IMR-90 (cell line): Measurements from ENCODE around the gene PKNOX1. TPM values are rescaled to one million over a fixed set of nuclear protein-coding genes. Genes with fewer than 3 reads are reported as not detected.

Source experiments
- ATAC-seq: fragments of 200-7000 bp; cut with Tn5 transposase; 2 replicates; pipeline ENCODE4 v1.9.1; 2020; ENCODE audit warnings: low read depth, mild to moderate bottlenecking, moderate library complexity
- BruUV-seq: library from RNA; stranded (reverse); fragments of 400-500 nt; replicated peaks from 2 replicates; lab custom pipeline; 2021; lab: Mats Ljungman, UMichigan
- CTCF ChIA-PET: fragments of 300-600 bp; formaldehyde crosslinking; extraction: SDS; loops from one replicate; lab custom pipeline; 2021; ENCODE audit warnings: antibody characterized with exemption; lab: Yijun Ruan, JAX
- POLR2A ChIA-PET: fragments of 300-600 bp; sonication (Branson Sonifier 250); formaldehyde crosslinking; loops from one replicate; lab custom pipeline; 2022; ENCODE audit warnings: antibody characterized with exemption; ENCODE audit not compliant: unreplicated experiment; lab: Charles Lee
- DNase-seq: peaks from one replicate; pipeline ENCODE4 v3.0.0; 2013
- H2AFZ ChIP-seq: replicated peaks from 2 replicates; pipeline ENCODE3; 2013; ENCODE audit warnings: low read length, mild to moderate bottlenecking; ENCODE audit not compliant: poor library complexity
- H2AK5ac ChIP-seq: 2 replicates; pipeline ENCODE4 v1.6.1; 2013; ENCODE audit warnings: low read depth, low read length, inconsistent platforms
- H2AK9ac ChIP-seq: replicated peaks from 2 replicates; pipeline ENCODE3; 2013; ENCODE audit warnings: mild to moderate bottlenecking, low read depth, low read length, moderate library complexity; ENCODE audit not compliant: poor library complexity
- H2BK120ac ChIP-seq: 2 replicates; pipeline ENCODE4 v1.6.1; 2013; ENCODE audit warnings: low read depth, low read length, inconsistent platforms
- H2BK15ac ChIP-seq: 3 replicates; pipeline ENCODE4 v1.6.1; 2013; ENCODE audit warnings: low read depth, low read length, inconsistent platforms
- H2BK20ac ChIP-seq: 2 replicates; pipeline ENCODE4 v1.6.1; 2013; ENCODE audit warnings: low read depth, mild to moderate bottlenecking, inconsistent platforms, low read length, moderate library complexity
- H2BK5ac ChIP-seq: 2 replicates; pipeline ENCODE4 v1.6.1; 2013; ENCODE audit warnings: mild to moderate bottlenecking, low read depth, low read length, inconsistent platforms; ENCODE audit not compliant: poor library complexity, severe bottlenecking
- H3K14ac ChIP-seq: replicated peaks from 2 replicates; pipeline ENCODE4 v1.6.1; 2013; ENCODE audit warnings: low read depth, low read length, inconsistent platforms
- H3K18ac ChIP-seq: 2 replicates; pipeline ENCODE4 v1.6.1; 2013; ENCODE audit warnings: low read depth, low read length, control low read depth
- H3K23ac ChIP-seq: 2 replicates; pipeline ENCODE4 v1.6.1; 2013; ENCODE audit warnings: low read depth, low read length, inconsistent platforms
- H3K27ac ChIP-seq: 2 replicates; pipeline ENCODE4 v1.5.1; 2013; ENCODE audit warnings: mild to moderate bottlenecking, control low read depth, low read length; ENCODE audit not compliant: insufficient read depth
- H3K27me3 ChIP-seq: 2 replicates; pipeline ENCODE4 v1.6.1; 2013; ENCODE audit warnings: low read length; ENCODE audit not compliant: control insufficient read depth, insufficient read depth
- H3K36me3 ChIP-seq: 2 replicates; pipeline ENCODE4 v1.6.1; 2013; ENCODE audit warnings: low read length, mixed read lengths; ENCODE audit not compliant: control insufficient read depth, insufficient read depth
- H3K4ac ChIP-seq: 2 replicates; pipeline ENCODE4 v1.6.1; 2013; ENCODE audit warnings: low read depth, low read length, inconsistent platforms
- H3K4me1 ChIP-seq: 2 replicates; pipeline ENCODE4 v1.6.1; 2013; ENCODE audit warnings: low read length, mixed read lengths; ENCODE audit not compliant: control insufficient read depth, insufficient read depth
- H3K4me2 ChIP-seq: 2 replicates; pipeline ENCODE4 v1.6.1; 2013; ENCODE audit warnings: low read depth, mild to moderate bottlenecking, control low read depth, low read length, moderate library complexity
- H3K4me3 ChIP-seq: 2 replicates; pipeline ENCODE4 v1.5.1; 2013; ENCODE audit warnings: low read depth, mild to moderate bottlenecking, control low read depth, low read length, moderate library complexity; ENCODE audit not compliant: insufficient read depth
- H3K56ac ChIP-seq: 2 replicates; pipeline ENCODE4 v1.6.1; 2013; ENCODE audit warnings: low read length, inconsistent platforms; ENCODE audit not compliant: insufficient read depth; ENCODE audit errors: extremely low read depth
- H3K79me1 ChIP-seq, 2 experiments: 2 replicates each; pipeline ENCODE4 v1.6.1; 2013; ENCODE audit warnings: low read length in 2 of 2, inconsistent platforms in 1 of 2, low read depth in 1 of 2
- H3K9ac ChIP-seq: 2 replicates; pipeline ENCODE4 v1.6.1; 2013; ENCODE audit warnings: low read depth, low read length, control low read depth
- H3K9me1 ChIP-seq: 2 replicates; pipeline ENCODE4 v1.6.1; 2013; ENCODE audit warnings: low read length, inconsistent platforms; ENCODE audit not compliant: insufficient read depth
- H3K9me3 ChIP-seq: 2 replicates; pipeline ENCODE4 v1.6.1; 2013; ENCODE audit warnings: low read length; ENCODE audit not compliant: control insufficient read depth, insufficient read depth
- H4K20me1 ChIP-seq: 2 replicates; pipeline ENCODE4 v1.6.1; 2013; ENCODE audit warnings: low read length, inconsistent platforms; ENCODE audit not compliant: insufficient read depth
- H4K5ac ChIP-seq: 2 replicates; pipeline ENCODE4 v1.6.1; 2013; ENCODE audit warnings: mild to moderate bottlenecking, low read depth, low read length, control low read depth
- H4K8ac ChIP-seq, 2 experiments: 2 replicates each; pipeline ENCODE4 v1.6.1; 2013; ENCODE audit warnings: low read depth in 2 of 2, low read length in 2 of 2, control low read depth in 1 of 2, inconsistent platforms in 1 of 2
- H4K91ac ChIP-seq: 2 replicates; pipeline ENCODE4 v1.6.1; 2013; ENCODE audit warnings: low read depth, low read length, inconsistent platforms; ENCODE audit not compliant: insufficient read depth
- BHLHE40 ChIP-seq: fragments of 150-350 bp; IDR thresholded peaks from 2 replicates; pipeline ENCODE4 v1.6.1; 2016; ENCODE audit warnings: mild to moderate bottlenecking, low read depth, low read length
- CEBPB ChIP-seq: IDR thresholded peaks from 2 replicates; pipeline ENCODE4 v1.6.1; 2012; ENCODE audit warnings: low read depth, low read length, improper control_type of control experiment
- CHD1 ChIP-seq: IDR thresholded peaks from 2 replicates; pipeline ENCODE4 v1.6.1; 2012; ENCODE audit warnings: low read depth, low read length, improper control_type of control experiment
- ELK1 ChIP-seq: fragments of 150-350 bp; IDR thresholded peaks from 2 replicates; pipeline ENCODE4 v1.6.1; 2016; ENCODE audit warnings: low read depth, mild to moderate bottlenecking, low read length, moderate library complexity, borderline replicate concordance
- FOS ChIP-seq: fragments of 150-350 bp; IDR thresholded peaks from 2 replicates; pipeline ENCODE4 v1.6.1; 2016; ENCODE audit warnings: low read depth, low read length
- MAFK ChIP-seq: IDR thresholded peaks from 2 replicates; pipeline ENCODE4 v1.6.1; 2012; ENCODE audit warnings: low read depth, low read length, improper control_type of control experiment
- MAZ ChIP-seq: IDR thresholded peaks from 2 replicates; pipeline ENCODE4 v1.6.1; 2012; ENCODE audit warnings: low read depth, mild to moderate bottlenecking, low read length, improper control_type of control experiment, moderate library complexity, borderline replicate concordance
- MXI1 ChIP-seq: IDR thresholded peaks from 2 replicates; pipeline ENCODE4 v1.6.1; 2012; ENCODE audit warnings: low read depth, mild to moderate bottlenecking, low read length, moderate library complexity, borderline replicate concordance
- NFE2L2 ChIP-seq: fragments of 150-350 bp; IDR thresholded peaks from 2 replicates; pipeline ENCODE4 v1.6.1; 2016; ENCODE audit warnings: low read depth, mild to moderate bottlenecking, low read length
- POLR2A ChIP-seq: IDR thresholded peaks from 2 replicates; pipeline ENCODE4 v1.6.1; 2012; ENCODE audit warnings: mild to moderate bottlenecking, low read depth, low read length
- RAD21 ChIP-seq: IDR thresholded peaks from 2 replicates; pipeline ENCODE4 v1.6.1; 2012; ENCODE audit warnings: low read length, improper control_type of control experiment
- RCOR1 ChIP-seq: IDR thresholded peaks from 2 replicates; pipeline ENCODE4 v1.6.1; 2012; ENCODE audit warnings: mild to moderate bottlenecking, low read length, improper control_type of control experiment; ENCODE audit not compliant: insufficient replicate concordance
- RFX5 ChIP-seq: IDR thresholded peaks from 2 replicates; pipeline ENCODE4 v1.8.0; 2012; ENCODE audit warnings: low read depth, mild to moderate bottlenecking, low read length, moderate library complexity
- SMC3 ChIP-seq: fragments of 150-350 bp; IDR thresholded peaks from 2 replicates; pipeline ENCODE4 v1.6.1; 2016; ENCODE audit warnings: low read depth, mild to moderate bottlenecking, antibody characterized with exemption, low read length, moderate library complexity
- WGBS, 2 experiments: methylation state at CpG; one replicate each; pipeline versions ENCODE4 v1.1.5 to v1.1.7; 2013; ENCODE audit warnings: missing lambda C conversion rate in 2 of 2; ENCODE audit not compliant: insufficient read length in 1 of 2; ENCODE audit errors: extremely low coverage in 2 of 2; 5-methylcytosine and 5-hydroxymethylcytosine counted together
- dilution Hi-C: fragments of 300-500 bp; cut with HindIII; formaldehyde crosslinking; loops from one replicate; pipeline ENCODE4 v1.14.3; 2018; ENCODE audit warnings: low sequenced_read_pairs; ENCODE audit not compliant: unreplicated experiment
- in situ Hi-C: fragments of 300-500 bp; cut with MboI; formaldehyde crosslinking; loops from 3 replicates; pipeline ENCODE4 v1.14.3; 2019; ENCODE audit warnings: low sequenced_read_pairs, inconsistent platforms, mixed read lengths
- intact Hi-C: fragments of 100-400 bp; cut with micrococcal nuclease; formaldehyde crosslinking; loops from 2 replicates; pipeline ENCODE4 v1.10.0; 2022
- polyA plus RNA-seq, 3 experiments: library from polyadenylated mRNA; depleted of rRNA; stranded (reverse); fragments of >200 nt; gene quantifications; 2 replicates each; pipeline ENCODE4 v1.2.3, GENCODE V29; 2012; ENCODE audit warnings: low replicate concordance in 1 of 3
- total RNA-seq: library from RNA; depleted of rRNA; stranded (reverse); fragments of >200 nt; gene quantifications from 2 replicates; pipeline ENCODE4 v1.2.3, GENCODE V29; 2012
- TF ChIP-seq, protein P1 (sequence below): fragments of 150-350 bp; IDR thresholded peaks from 2 replicates; pipeline ENCODE4 v1.6.1; 2017; ENCODE audit warnings: mild to moderate bottlenecking, antibody characterized with exemption, low read length, low read depth
- TF ChIP-seq, protein P2 (sequence below): conservative IDR thresholded peaks from 2 replicates; pipeline ENCODE4 v1.5.1; 2012; ENCODE audit warnings: mild to moderate bottlenecking, low read depth, low read length, improper control_type of control experiment

The PKNOX1 gene
- total and polyA plus RNA-seq, 2 of the 4 experiments (the other 2 are of a cell fraction) = 35.0 to 61.0 TPM

DNA sequence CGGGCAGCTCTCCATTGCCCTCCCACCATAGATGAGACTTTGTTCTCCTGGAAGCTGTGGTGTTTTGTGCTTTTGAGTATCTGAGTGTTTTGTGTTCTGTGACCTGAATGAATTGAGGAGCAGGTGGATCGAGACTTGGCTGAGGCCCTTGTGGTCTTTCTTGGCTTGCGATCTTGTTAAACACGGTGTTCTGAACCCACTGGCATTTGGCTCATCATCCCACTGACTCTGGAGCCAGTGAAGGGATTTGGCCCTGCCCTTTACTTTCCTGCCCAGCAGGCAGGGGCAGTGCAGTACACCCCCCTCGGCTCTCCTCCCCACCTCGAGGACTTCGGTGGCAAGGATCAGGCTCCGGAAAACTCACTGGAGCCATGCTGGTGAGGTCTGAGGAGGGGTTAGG, 30.6 kb downstream of the PKNOX1 start:
- in situ Hi-C loops (no loop called here), dilution Hi-C loops (no loop called here), intact Hi-C loops (no loop called here)
- Histone ChIP-seq H2BK120ac (no peak overlapping the region), H3K4me2 (no peak overlapping the region), H3K14ac (no peak overlapping the region), H3K79me1 (peaks cover 34 to 70% of the 10 kb centered on the region in 2 experiments), H4K20me1 (peaks cover 3% of the 10 kb centered on the region; the same call in 1 of the 2 replicates), H2BK20ac (no peak overlapping the region), H2AK5ac (no peak overlapping the region; the same call in 1 of the 2 replicates), H2AK9ac (no peak overlapping the region), H3K9me3 (peaks cover 2% of the 10 kb centered on the region; the same call in 1 of the 2 replicates), H4K5ac (no peak overlapping the region), H3K4ac (no peak overlapping the region), H4K91ac (no peak overlapping the region), H3K27ac (no peak overlapping the region), H3K36me3 (peaks cover 13% of the 10 kb centered on the region), H3K18ac (no peak overlapping the region), H3K23ac (no peak overlapping the region), H3K9me1 (peaks cover 9% of the 10 kb centered on the region), H3K9ac (no peak overlapping the region), H2BK5ac (no peak overlapping the region), H3K4me3 (no peak overlapping the region), H4K8ac (no peak overlapping the region), H2AFZ (no peak overlapping the region), H3K4me1 (peaks cover 9% of the 10 kb centered on the region), H3K56ac (no peak overlapping the region), H2BK15ac (no peak overlapping the region), H3K27me3 (no peaks in the 10 kb centered on the region)
- WGBS, 2 experiments = 92% methylated on average over 2 of the region's 8 CpGs; no CpG with 5 or more reads in 1 of the 2 experiments
- BruUV-seq = no TSS peak
- POLR2A ChIA-PET = no interaction called here
- TF ChIP-seq, protein P1, sequence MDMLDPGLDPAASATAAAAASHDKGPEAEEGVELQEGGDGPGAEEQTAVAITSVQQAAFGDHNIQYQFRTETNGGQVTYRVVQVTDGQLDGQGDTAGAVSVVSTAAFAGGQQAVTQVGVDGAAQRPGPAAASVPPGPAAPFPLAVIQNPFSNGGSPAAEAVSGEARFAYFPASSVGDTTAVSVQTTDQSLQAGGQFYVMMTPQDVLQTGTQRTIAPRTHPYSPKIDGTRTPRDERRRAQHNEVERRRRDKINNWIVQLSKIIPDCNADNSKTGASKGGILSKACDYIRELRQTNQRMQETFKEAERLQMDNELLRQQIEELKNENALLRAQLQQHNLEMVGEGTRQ = no peak
- TF ChIP-seq MAZ = no peak
- no peak for TF ChIP-seq FOS
- TF ChIP-seq CHD1 = no peak
- no peak for TF ChIP-seq MXI1
- no peak for TF ChIP-seq ELK1
- no peak for TF ChIP-seq RAD21
- TF ChIP-seq CEBPB = no peak
- no peak for TF ChIP-seq BHLHE40
- no peak for TF ChIP-seq MAFK
- no peak for TF ChIP-seq RFX5
- TF ChIP-seq SMC3 = no peak
- no peak for TF ChIP-seq POLR2A
- TF ChIP-seq RCOR1 = no peak
- TF ChIP-seq NFE2L2 = no peak
- TF ChIP-seq, protein P2, sequence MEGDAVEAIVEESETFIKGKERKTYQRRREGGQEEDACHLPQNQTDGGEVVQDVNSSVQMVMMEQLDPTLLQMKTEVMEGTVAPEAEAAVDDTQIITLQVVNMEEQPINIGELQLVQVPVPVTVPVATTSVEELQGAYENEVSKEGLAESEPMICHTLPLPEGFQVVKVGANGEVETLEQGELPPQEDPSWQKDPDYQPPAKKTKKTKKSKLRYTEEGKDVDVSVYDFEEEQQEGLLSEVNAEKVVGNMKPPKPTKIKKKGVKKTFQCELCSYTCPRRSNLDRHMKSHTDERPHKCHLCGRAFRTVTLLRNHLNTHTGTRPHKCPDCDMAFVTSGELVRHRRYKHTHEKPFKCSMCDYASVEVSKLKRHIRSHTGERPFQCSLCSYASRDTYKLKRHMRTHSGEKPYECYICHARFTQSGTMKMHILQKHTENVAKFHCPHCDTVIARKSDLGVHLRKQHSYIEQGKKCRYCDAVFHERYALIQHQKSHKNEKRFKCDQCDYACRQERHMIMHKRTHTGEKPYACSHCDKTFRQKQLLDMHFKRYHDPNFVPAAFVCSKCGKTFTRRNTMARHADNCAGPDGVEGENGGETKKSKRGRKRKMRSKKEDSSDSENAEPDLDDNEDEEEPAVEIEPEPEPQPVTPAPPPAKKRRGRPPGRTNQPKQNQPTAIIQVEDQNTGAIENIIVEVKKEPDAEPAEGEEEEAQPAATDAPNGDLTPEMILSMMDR = no peak
- no peak for ATAC-seq
- CTCF ChIA-PET = no interaction called here
- DNase-seq = no peak
